Caco-2 (cell line): ENCODE data around the gene RGS6. TPM values are rescaled to one million over a fixed set of nuclear protein-coding genes. Genes with fewer than 3 reads are reported as not detected.

Experiments
- BruUV-seq: library from RNA; stranded (reverse); fragments of 400-500 nt; replicated peaks from 2 replicates; lab custom pipeline; 2021; lab: Mats Ljungman, UMichigan
- CTCF ChIA-PET: fragments of 300-600 bp; sonication (Branson Sonifier 250); formaldehyde crosslinking; loops from one replicate; lab custom pipeline; 2022; ENCODE audit warnings: antibody characterized with exemption; lab: Charles Lee
- POLR2A ChIA-PET: fragments of 300-600 bp; sonication (Branson Sonifier 250); formaldehyde crosslinking; loops from one replicate; lab custom pipeline; 2022; ENCODE audit warnings: antibody characterized with exemption; lab: Charles Lee
- DNase-seq, 2 experiments: peaks; one replicate each; pipeline versions ENCODE4 v3.0.0 to v3.0.0-alpha.2; 2020 to 2022
- H3K27me3 ChIP-seq: replicated peaks from 2 replicates; pipeline ENCODE4 v1.6.0; 2011; ENCODE audit warnings: low read length; ENCODE audit not compliant: control insufficient read depth, insufficient read depth
- H3K36me3 ChIP-seq: 2 replicates; pipeline ENCODE4 v1.5.1; 2011; ENCODE audit warnings: low read length; ENCODE audit not compliant: control insufficient read depth, insufficient read depth
- H3K4me1 ChIP-seq: fragments of 250-450 bp; sonication (Bioruptor Pico); 2 replicates; pipeline ENCODE4 v1.5.1; 2020; ENCODE audit warnings: mild to moderate bottlenecking
- H3K4me3 ChIP-seq: 2 replicates; pipeline ENCODE4 v1.5.1; 2011; ENCODE audit warnings: low read depth, mild to moderate bottlenecking, control low read depth, low read length
- H3K9me3 ChIP-seq: fragments of 250-450 bp; sonication (Bioruptor Pico); 2 replicates; pipeline ENCODE4 v1.5.1; 2020; ENCODE audit warnings: mild to moderate bottlenecking, moderate library complexity
- H3K27ac Mint-ChIP-seq: one replicate; pipeline ENCODE4 v1.8.0; 2022; ENCODE audit warnings: mixed read lengths; ENCODE audit not compliant: unreplicated experiment
- H3K27me3 Mint-ChIP-seq: one replicate; pipeline ENCODE4 v1.8.0; 2022; ENCODE audit warnings: mixed read lengths; ENCODE audit not compliant: insufficient read depth, unreplicated experiment
- H3K36me3 Mint-ChIP-seq: one replicate; pipeline ENCODE4 v1.8.0; 2022; ENCODE audit warnings: mild to moderate bottlenecking, mixed read lengths; ENCODE audit not compliant: insufficient read depth, unreplicated experiment
- H3K4me1 Mint-ChIP-seq: one replicate; pipeline ENCODE4 v1.8.0; 2022; ENCODE audit warnings: low read depth, mixed read lengths; ENCODE audit not compliant: unreplicated experiment
- H3K4me3 Mint-ChIP-seq: one replicate; pipeline ENCODE4 v1.8.0; 2022; ENCODE audit warnings: mild to moderate bottlenecking, moderate library complexity, mixed read lengths; ENCODE audit not compliant: unreplicated experiment
- H3K9me3 Mint-ChIP-seq: one replicate; pipeline ENCODE4 v1.8.0; 2022; ENCODE audit warnings: mixed read lengths; ENCODE audit not compliant: unreplicated experiment
- CTCF ChIP-seq, 2 experiments: fragments of 200-600 bp in 1 of 2; IDR thresholded peaks; 1 replicate in 1 of 2; 2 replicates in 1 of 2; pipeline versions ENCODE4 v1.5.1 to v1.8.0; 2011 to 2022; ENCODE audit warnings: antibody characterized with exemption in 1 of 2, control low read depth in 1 of 2, inconsistent platforms in 1 of 2, low read depth in 1 of 2, low read length in 1 of 2, mild to moderate bottlenecking in 1 of 2, moderate library complexity in 1 of 2; ENCODE audit not compliant: insufficient read depth in 1 of 2, severe bottlenecking in 1 of 2, unreplicated experiment in 1 of 2
- intact Hi-C: fragments of 100-400 bp; cut with micrococcal nuclease; formaldehyde crosslinking; loops from one replicate; pipeline ENCODE4 v1.10.0; 2022; ENCODE audit not compliant: unreplicated experiment
- total RNA-seq: library from RNA; stranded (reverse); gene quantifications from 2 replicates; pipeline ENCODE4 v1.2.3, GENCODE V29; 2022

The RGS6 gene
- total RNA-seq, 1 experiment from 2014 or later: not detected

GRCh38 chr14:72164420-72165228 is 232.4 kb downstream of the RGS6 start:
- ChIA-PET CTCF (no interaction called here), POLR2A (no interaction called here)
- no peaks in the 10 kb centered on the region for H3K9me3 ChIP-seq
- no peaks in the 10 kb centered on the region for H3K9me3 Mint-ChIP-seq
- no peak overlapping the region for H3K4me3 ChIP-seq
- peaks cover 12% of the 10 kb centered on the region for H3K27me3 Mint-ChIP-seq
- no peak for TF ChIP-seq CTCF (IDR thresholded peaks at IDR 0.05; ENCODE audit: insufficient read depth in 1 of 2, low read depth in 1 of 2, low read length in 1 of 2, severe bottlenecking in 1 of 2, unreplicated experiment in 1 of 2)
- H3K36me3 Mint-ChIP-seq: no peaks in the 10 kb centered on the region
- H3K4me1 ChIP-seq: no peaks in the 10 kb centered on the region
- no peak overlapping the region for H3K27ac Mint-ChIP-seq
- no peaks in the 10 kb centered on the region for H3K27me3 ChIP-seq
- DNase-seq: no peak
- intact Hi-C loops: no loop called here
- H3K4me3 Mint-ChIP-seq: no peak overlapping the region
- H3K4me1 Mint-ChIP-seq: no peaks in the 10 kb centered on the region
- no peaks in the 10 kb centered on the region for H3K36me3 ChIP-seq
- BruUV-seq: no TSS peak

GRCh38 chr14:72165229-72165698 is 233.0 kb downstream of the RGS6 start:
- H3K27me3 ChIP-seq: no peaks in the 10 kb centered on the region
- ChIA-PET POLR2A (no interaction called here), CTCF (no interaction called here)
- Mint-ChIP-seq H3K27me3 (peaks cover 12% of the 10 kb centered on the region), H3K4me3 (no peak overlapping the region), H3K27ac (no peak overlapping the region), H3K4me1 (no peaks in the 10 kb centered on the region), H3K9me3 (no peaks in the 10 kb centered on the region), H3K36me3 (no peaks in the 10 kb centered on the region)
- BruUV-seq: no TSS peak
- H3K9me3 ChIP-seq: no peaks in the 10 kb centered on the region
- no peak overlapping the region for H3K4me3 ChIP-seq
- no peak for DNase-seq
- no peak for TF ChIP-seq CTCF (IDR thresholded peaks at IDR 0.05; ENCODE audit: insufficient read depth in 1 of 2, low read depth in 1 of 2, low read length in 1 of 2, severe bottlenecking in 1 of 2, unreplicated experiment in 1 of 2)
- intact Hi-C loops: no loop called here
- no peaks in the 10 kb centered on the region for H3K36me3 ChIP-seq
- H3K4me1 ChIP-seq: no peaks in the 10 kb centered on the region

GRCh38 chr14:72169521-72169920 is 237.3 kb downstream of the RGS6 start:
- no peak overlapping the region for H3K4me3 Mint-ChIP-seq
- H3K36me3 ChIP-seq: no peaks in the 10 kb centered on the region
- no peaks in the 10 kb centered on the region for H3K4me1 Mint-ChIP-seq
- POLR2A ChIA-PET: no interaction called here
- BruUV-seq: no TSS peak
- no peak overlapping the region for H3K4me3 ChIP-seq
- intact Hi-C loops: no loop called here
- no peaks in the 10 kb centered on the region for H3K27me3 ChIP-seq
- CTCF ChIA-PET: no interaction called here
- H3K27ac Mint-ChIP-seq: no peak overlapping the region
- H3K36me3 Mint-ChIP-seq: no peaks in the 10 kb centered on the region
- H3K27me3 Mint-ChIP-seq: peaks cover 3% of the 10 kb centered on the region
- H3K9me3 ChIP-seq: no peaks in the 10 kb centered on the region
- H3K4me1 ChIP-seq: no peaks in the 10 kb centered on the region
- DNase-seq: peak in 1 of 2 experiments; percentile 5
- no peak for TF ChIP-seq CTCF (IDR thresholded peaks at IDR 0.05; ENCODE audit: insufficient read depth in 1 of 2, low read depth in 1 of 2, low read length in 1 of 2, severe bottlenecking in 1 of 2, unreplicated experiment in 1 of 2)
- no peaks in the 10 kb centered on the region for H3K9me3 Mint-ChIP-seq
